SK-N-SH (cell line): Measurements from ENCODE around the gene HSPH1. TPM values are rescaled to one million over a fixed set of nuclear protein-coding genes. Genes with fewer than 3 reads are reported as not detected.
"Not testable (repeated sequence)": the region's sequence is repeated elsewhere in the genome, so short reads cannot be mapped to it uniquely, and the experiment has no call there.

Experiments used
- CTCF ChIA-PET: fragments of 300-600, 350-600 bp; formaldehyde crosslinking; extraction: SDS; loops from one replicate; lab custom pipeline; 2021; lab: Yijun Ruan, JAX
- POLR2A ChIA-PET: fragments of 350-600 bp; sonication (Branson Sonifier 250); formaldehyde crosslinking; extraction: SDS; loops from one replicate; lab custom pipeline; 2020; ENCODE audit warnings: antibody characterized with exemption, inconsistent platforms; lab: Yijun Ruan, JAX
- DNase-seq: peaks from one replicate; pipeline ENCODE4 v3.0.0; 2012
- H2AFZ ChIP-seq: fragments of 200-600 bp; sonication (generic); 2 replicates; pipeline ENCODE4 v1.8.1; 2016; ENCODE audit warnings: antibody characterized with exemption, mild to moderate bottlenecking, low read depth
- H3F3A ChIP-seq: fragments of 200-600 bp; sonication (generic); replicated peaks from 2 replicates; pipeline ENCODE3; 2016; ENCODE audit warnings: antibody characterized with exemption, mild to moderate bottlenecking; ENCODE audit not compliant: insufficient read depth
- H3K27ac ChIP-seq, 2 experiments: fragments of 200-500 bp in 1 of 2; fragments of 200-600 bp in 1 of 2; sonication (Bioruptor generic) in 1 of 2; sonication (generic), shearing (Covaris generic) in 1 of 2; 2 replicates each; pipeline versions ENCODE4 v1.5.1 to v1.6.1; 2014 to 2016; ENCODE audit warnings: low read depth in 2 of 2, inconsistent platforms in 1 of 2, low read length in 1 of 2, mild to moderate bottlenecking in 1 of 2, mixed read lengths in 1 of 2
- H3K27me3 ChIP-seq: fragments of 200-600 bp; sonication (generic), shearing (Covaris generic); 2 replicates; pipeline ENCODE4 v1.6.1; 2016; ENCODE audit warnings: mixed run types; ENCODE audit not compliant: insufficient read depth
- H3K36me3 ChIP-seq, 2 experiments: fragments of 200-500 bp in 1 of 2; fragments of 200-600 bp in 1 of 2; sonication (Bioruptor generic) in 1 of 2; sonication (generic) in 1 of 2; replicated peaks in 1 of 2; 2 replicates each; pipeline versions ENCODE3 to v1.5.1; 2014 to 2016; ENCODE audit warnings: low read length in 1 of 2, mild to moderate bottlenecking in 1 of 2; ENCODE audit not compliant: insufficient read depth in 2 of 2, control insufficient read depth in 1 of 2
- H3K4me1 ChIP-seq, 2 experiments: fragments of 200-500 bp in 1 of 2; fragments of 200-600 bp in 1 of 2; sonication (Bioruptor generic) in 1 of 2; sonication (generic), shearing (Covaris generic) in 1 of 2; 2 replicates each; pipeline versions ENCODE4 v1.5.1 to v1.6.1; 2014 to 2016; ENCODE audit warnings: low read depth in 1 of 2, low read length in 1 of 2, mixed run types in 1 of 2; ENCODE audit not compliant: insufficient read depth in 2 of 2, control insufficient read depth in 1 of 2
- H3K4me2 ChIP-seq: fragments of 200-600 bp; sonication (generic), shearing (Covaris generic); 2 replicates; pipeline ENCODE4 v1.6.1; 2017; ENCODE audit warnings: mixed run types
- H3K4me3 ChIP-seq, 2 experiments: fragments of 200-500 bp in 1 of 2; fragments of 200-600 bp in 1 of 2; sonication (Bioruptor generic) in 1 of 2; sonication (generic), shearing (Covaris generic) in 1 of 2; 2 replicates each; pipeline versions ENCODE4 v1.5.1 to v1.8.1; 2014 to 2016; ENCODE audit warnings: low read depth in 2 of 2, inconsistent platforms in 1 of 2, low read length in 1 of 2, mild to moderate bottlenecking in 1 of 2, mixed read lengths in 1 of 2, moderate library complexity in 1 of 2
- H3K79me2 ChIP-seq: fragments of 200-600 bp; sonication (generic); 2 replicates; pipeline ENCODE4 v1.8.1; 2017; ENCODE audit warnings: mild to moderate bottlenecking; ENCODE audit not compliant: insufficient read depth
- H3K9ac ChIP-seq: fragments of 200-600 bp; sonication (generic); 2 replicates; pipeline ENCODE4 v1.6.1; 2017; ENCODE audit warnings: mixed run types
- H3K9me2 ChIP-seq: fragments of 200-600 bp; sonication (generic); 2 replicates; pipeline ENCODE4 v1.6.1; 2017; ENCODE audit warnings: mixed run types
- H3K9me3 ChIP-seq: fragments of 200-600 bp; sonication (generic); 2 replicates; pipeline ENCODE4 v1.6.1; 2017; ENCODE audit warnings: mixed run types, mild to moderate bottlenecking, moderate library complexity
- H4K20me1 ChIP-seq: fragments of 200-600 bp; sonication (generic); 2 replicates; pipeline ENCODE4 v1.6.1; 2017; ENCODE audit warnings: mild to moderate bottlenecking, mixed run types; ENCODE audit not compliant: insufficient read depth
- CHD2 ChIP-seq: fragments of 150-350 bp; IDR thresholded peaks from 2 replicates; pipeline ENCODE4 v1.6.1; 2018; ENCODE audit warnings: low read length; ENCODE audit not compliant: partially characterized antibody
- ELF1 ChIP-seq: IDR thresholded peaks from 2 replicates; pipeline ENCODE4 v1.4.0; 2012
- GABPA ChIP-seq: IDR thresholded peaks from 2 replicates; pipeline ENCODE4 v1.4.0; 2012; ENCODE audit warnings: low read depth, mild to moderate bottlenecking
- GATA2 ChIP-seq: sonication (generic); formaldehyde crosslinking; IDR thresholded peaks from 2 replicates; pipeline ENCODE4 v1.5.0; 2020; ENCODE audit warnings: mild to moderate bottlenecking, missing genetic modification reagents
- JUND ChIP-seq: IDR thresholded peaks from 2 replicates; pipeline ENCODE4 v1.4.0; 2012
- MEF2A ChIP-seq: IDR thresholded peaks from 2 replicates; pipeline ENCODE4 v1.4.0; 2012; ENCODE audit warnings: low read depth, borderline replicate concordance
- NRF1 ChIP-seq: IDR thresholded peaks from 2 replicates; pipeline ENCODE4 v1.6.1; 2012; ENCODE audit warnings: low read depth, mild to moderate bottlenecking, low read length
- RAD21 ChIP-seq: IDR thresholded peaks from 2 replicates; pipeline ENCODE4 v1.6.1; 2012; ENCODE audit warnings: mild to moderate bottlenecking, low read length
- RFX5 ChIP-seq: IDR thresholded peaks from 2 replicates; pipeline ENCODE4 v1.6.1; 2012; ENCODE audit warnings: mild to moderate bottlenecking, improper control_type of control experiment, low read length
- SMC3 ChIP-seq: IDR thresholded peaks from 2 replicates; pipeline ENCODE4 v1.6.1; 2012; ENCODE audit warnings: low read depth, low read length, improper control_type of control experiment
- TAF1 ChIP-seq: IDR thresholded peaks from 2 replicates; pipeline ENCODE4 v1.6.1; 2012; ENCODE audit warnings: low read depth, mild to moderate bottlenecking, low read length, moderate library complexity, borderline replicate concordance
- TCF12 ChIP-seq: IDR thresholded peaks from 2 replicates; pipeline ENCODE4 v1.4.0; 2012
- USF1 ChIP-seq: IDR thresholded peaks from 2 replicates; pipeline ENCODE4 v1.4.0; 2012; ENCODE audit warnings: low read depth, borderline replicate concordance
- YY1 ChIP-seq: IDR thresholded peaks from 2 replicates; pipeline ENCODE4 v1.4.0; 2012; ENCODE audit warnings: low read depth, mild to moderate bottlenecking
- WGBS: methylation state at CpG from one replicate; pipeline ENCODE4 v1.1.6; 2017; ENCODE audit warnings: low lambda C conversion rate; 5-methylcytosine and 5-hydroxymethylcytosine counted together
- polyA plus RNA-seq, 3 experiments: library from polyadenylated mRNA; depleted of rRNA; stranded (reverse); fragments of >200 nt; gene quantifications; 2 replicates each; pipeline ENCODE4 v1.2.3, GENCODE V29; 2012

HSPH1 gene
- polyA plus RNA-seq, 1 of the 3 experiments (the other 2 are of a cell fraction): 32.8 TPM

- no peak overlapping the region for H3K4me3 ChIP-seq
- no peaks in the 10 kb centered on the region for H3F3A ChIP-seq
- H3K4me1 ChIP-seq: no peaks in the 10 kb centered on the region; a peak in 1 of 4 replicates
- H3K36me3 ChIP-seq: no peaks in the 10 kb centered on the region
- H3K4me2 ChIP-seq: no peak overlapping the region
- H3K27me3 ChIP-seq: peaks cover 32% of the 10 kb centered on the region; the same call in 1 of the 2 replicates
- no peaks in the 10 kb centered on the region for H3K9me2 ChIP-seq
- 49% methylated on average over 7 of the region's 7 CpGs for WGBS
- CTCF ChIA-PET: interaction anchor here (0.6 to 1.2 kb wide), 3 partner anchors 22 to 49 kb away, joined by 3 read pairs; no protein-coding TSS in a partner anchor
- TF ChIP-seq USF1 (no peak), JUND (no peak), RAD21 (no peak), CHD2 (no peak), GABPA (no peak), RFX5 (no peak), TCF12 (no peak), YY1 (no peak), TAF1 (no peak), NRF1 (no peak)
- POLR2A ChIA-PET: no interaction called here
- no peaks in the 10 kb centered on the region for H3K79me2 ChIP-seq
- H2AFZ ChIP-seq: no peak overlapping the region
- no peaks in the 10 kb centered on the region for H3K9me3 ChIP-seq
- H3K9ac ChIP-seq: no peak overlapping the region
- DNase-seq: no peak
- no peaks in the 10 kb centered on the region for H4K20me1 ChIP-seq
- no peak overlapping the region for H3K27ac ChIP-seq
Observed at GRCh38 chr13:31100721-31101120, 61.0 kb downstream of the HSPH1 start.

GRCh38 chr13:31097911-31098434 lies 63.7 kb downstream of the HSPH1 start:
- DNase-seq, H3K36me3 ChIP-seq, H3F3A ChIP-seq, H4K20me1 ChIP-seq, H3K9ac ChIP-seq, H3K9me2 ChIP-seq, H3K79me2 ChIP-seq, H3K4me3 ChIP-seq, POLR2A ChIA-PET, CTCF ChIA-PET, H3K4me2 ChIP-seq, H3K27ac ChIP-seq, H3K9me3 ChIP-seq, H2AFZ ChIP-seq, H3K4me1 ChIP-seq: not testable (repeated sequence)
- H3K27me3 ChIP-seq: peaks cover 27% of the 10 kb centered on the region; the same call in 1 of the 2 replicates
- WGBS: 28% methylated on average over 3 of the region's 3 CpGs

GRCh38 chr13:31096654-31097302 lies 64.9 kb downstream of the HSPH1 start:
- POLR2A ChIA-PET: no interaction called here
- H3K27me3 ChIP-seq: peaks cover 23% of the 10 kb centered on the region; the same call in 1 of the 2 replicates
- CTCF ChIA-PET: no interaction called here

More at GRCh38 chr13:31096654-31097302, 64.9 kb downstream of the HSPH1 start:
- no peaks in the 10 kb centered on the region for H4K20me1 ChIP-seq
- no peaks in the 10 kb centered on the region for H3K79me2 ChIP-seq
- no peak overlapping the region for H3K9ac ChIP-seq
- H3K4me1 ChIP-seq: no peaks in the 10 kb centered on the region
- H3F3A ChIP-seq: no peaks in the 10 kb centered on the region
- no peak overlapping the region for H3K4me2 ChIP-seq
- TF ChIP-seq SMC3 (no peak), GABPA (no peak), MEF2A (no peak), GATA2 (CRISPR knock-in tag) (no peak), ELF1 (no peak)
- H3K27ac ChIP-seq: no peak overlapping the region
- 72% methylated on average over 8 of the region's 10 CpGs for WGBS
- H2AFZ ChIP-seq: no peak overlapping the region
- no peaks in the 10 kb centered on the region for H3K9me2 ChIP-seq
- no peaks in the 10 kb centered on the region for H3K36me3 ChIP-seq
- no peak overlapping the region for H3K4me3 ChIP-seq
- H3K9me3 ChIP-seq: no peaks in the 10 kb centered on the region
- DNase-seq: no peak
